H9 (cell line): ENCODE results near the gene ARHGEF1. TPM values are rescaled to one million over a fixed set of nuclear protein-coding genes. Genes with fewer than 3 reads are reported as not detected.

Source experiments
- DNase-seq: peaks from one replicate; pipeline ENCODE4 v3.0.0-alpha.2; 2017
- H2AFZ ChIP-seq: one replicate; pipeline ENCODE4 v1.6.1; 2013; ENCODE audit warnings: mild to moderate bottlenecking, low read length, control low read depth, moderate library complexity
- H2AK5ac ChIP-seq: 2 replicates; pipeline ENCODE4 v1.6.1; 2013; ENCODE audit warnings: low read length, control low read depth, mixed read lengths; ENCODE audit not compliant: insufficient read length
- H2BK120ac ChIP-seq: one replicate; pipeline ENCODE4 v1.6.1; 2013; ENCODE audit warnings: low read depth, mild to moderate bottlenecking, low read length, control low read depth, inconsistent platforms; ENCODE audit not compliant: poor library complexity, severe bottlenecking
- H2BK12ac ChIP-seq: 2 replicates; pipeline ENCODE4 v1.6.1; 2013; ENCODE audit warnings: low read length, control low read depth, mixed read lengths, low read depth; ENCODE audit not compliant: insufficient read length
- H2BK15ac ChIP-seq: 2 replicates; pipeline ENCODE4 v1.6.1; 2013; ENCODE audit warnings: low read depth, low read length, control low read depth
- H2BK20ac ChIP-seq: one replicate; pipeline ENCODE4 v1.6.1; 2013; ENCODE audit warnings: low read depth, mild to moderate bottlenecking, low read length, control low read depth, inconsistent platforms; ENCODE audit not compliant: poor library complexity, severe bottlenecking
- H2BK5ac ChIP-seq: 2 replicates; pipeline ENCODE4 v1.6.1; 2013; ENCODE audit warnings: low read length, control low read depth, mixed read lengths; ENCODE audit not compliant: insufficient read length
- H3K14ac ChIP-seq: 2 replicates; pipeline ENCODE4 v1.6.1; 2013; ENCODE audit warnings: low read length, control low read depth; ENCODE audit not compliant: insufficient read depth
- H3K18ac ChIP-seq: 2 replicates; pipeline ENCODE4 v1.6.1; 2013; ENCODE audit warnings: low read depth, mild to moderate bottlenecking, mixed read lengths, low read length, control low read depth; ENCODE audit not compliant: insufficient read length
- H3K23ac ChIP-seq: 2 replicates; pipeline ENCODE4 v1.6.1; 2013; ENCODE audit warnings: low read length, control low read depth, mixed read lengths, low read depth; ENCODE audit not compliant: insufficient read length
- H3K23me2 ChIP-seq: 2 replicates; pipeline ENCODE4 v1.6.1; 2013; ENCODE audit warnings: low read depth, mild to moderate bottlenecking, mixed read lengths, low read length, control low read depth; ENCODE audit not compliant: insufficient read length, poor library complexity, severe bottlenecking
- H3K27ac ChIP-seq: 2 replicates; pipeline ENCODE4 v1.5.1; 2013; ENCODE audit warnings: low read length, control low read depth, mixed read lengths, low read depth; ENCODE audit not compliant: insufficient read length
- H3K27me3 ChIP-seq: 2 replicates; pipeline ENCODE4 v1.6.1; 2013; ENCODE audit warnings: low read length, control low read depth, inconsistent platforms; ENCODE audit not compliant: insufficient read depth
- H3K4ac ChIP-seq: 2 replicates; pipeline ENCODE4 v1.6.1; 2013; ENCODE audit warnings: low read depth, mild to moderate bottlenecking, control low read depth, inconsistent platforms, low read length, moderate library complexity
- H3K4me1 ChIP-seq: 2 replicates; pipeline ENCODE4 v1.6.1; 2013; ENCODE audit warnings: low read length, control low read depth, inconsistent platforms; ENCODE audit not compliant: insufficient read depth
- H3K4me2 ChIP-seq: 2 replicates; pipeline ENCODE4 v1.6.1; 2013; ENCODE audit warnings: low read length, control low read depth, mixed read lengths; ENCODE audit not compliant: insufficient read length, insufficient read depth
- H3K56ac ChIP-seq: 2 replicates; pipeline ENCODE4 v1.6.1; 2013; ENCODE audit warnings: low read depth, mild to moderate bottlenecking, mixed read lengths, low read length, control low read depth; ENCODE audit not compliant: insufficient read length
- H3K79me1 ChIP-seq: 2 replicates; pipeline ENCODE4 v1.6.1; 2013; ENCODE audit warnings: low read depth, mild to moderate bottlenecking, moderate library complexity, low read length, control low read depth, inconsistent platforms; ENCODE audit not compliant: insufficient read depth, poor library complexity, severe bottlenecking
- H3K79me2 ChIP-seq: 2 replicates; pipeline ENCODE4 v1.6.1; 2013; ENCODE audit warnings: low read length, control low read depth, inconsistent platforms; ENCODE audit not compliant: insufficient read depth
- H3K9ac ChIP-seq: 2 replicates; pipeline ENCODE4 v1.6.1; 2013; ENCODE audit warnings: low read length, control low read depth, mixed read lengths; ENCODE audit not compliant: insufficient read length; ENCODE audit errors: extremely low read depth
- H3K9me3 ChIP-seq: one replicate; pipeline ENCODE4 v1.6.1; 2013; ENCODE audit warnings: low read depth, low read length, inconsistent platforms; ENCODE audit not compliant: control insufficient read depth
- H3T11ph ChIP-seq: one replicate; pipeline ENCODE4 v1.6.1; 2013; ENCODE audit warnings: mild to moderate bottlenecking, low read length, control low read depth, inconsistent platforms
- H4K20me1 ChIP-seq: one replicate; pipeline ENCODE4 v1.6.1; 2013; ENCODE audit not compliant: control insufficient read depth, insufficient read length, insufficient read depth
- H4K5ac ChIP-seq: 2 replicates; pipeline ENCODE4 v1.6.1; 2013; ENCODE audit warnings: low read depth, mild to moderate bottlenecking, mixed read lengths, low read length, control low read depth; ENCODE audit not compliant: insufficient read length
- H4K8ac ChIP-seq: replicated peaks from 2 replicates; pipeline ENCODE4 v1.6.1; 2013; ENCODE audit warnings: low read length, control low read depth, mixed read lengths, low read depth; ENCODE audit not compliant: insufficient read length
- H4K91ac ChIP-seq: 2 replicates; pipeline ENCODE4 v1.6.1; 2013; ENCODE audit warnings: low read depth, mild to moderate bottlenecking, moderate library complexity, mixed read lengths, low read length, control low read depth; ENCODE audit not compliant: insufficient read length
- H3K27ac Mint-ChIP-seq, 3 experiments: 2 replicates in 2 of 3; 3 replicates in 1 of 3; pipeline ENCODE4 v1.8.0; 2020 to 2021; ENCODE audit warnings: mixed read lengths in 3 of 3, mild to moderate bottlenecking in 1 of 3, moderate library complexity in 1 of 3
- H3K27me3 Mint-ChIP-seq: 2 replicates; pipeline ENCODE4 v1.8.0; 2021; ENCODE audit warnings: low read depth, mild to moderate bottlenecking, moderate library complexity, mixed read lengths
- H3K36me3 Mint-ChIP-seq, 3 experiments: 2 replicates in 2 of 3; 3 replicates in 1 of 3; pipeline ENCODE4 v1.8.0; 2020 to 2021; ENCODE audit warnings: low read depth in 3 of 3, mixed read lengths in 3 of 3; ENCODE audit not compliant: insufficient read depth in 1 of 3
- H3K4me1 Mint-ChIP-seq, 2 experiments: 2 replicates each; pipeline ENCODE4 v1.8.0; 2020; ENCODE audit warnings: mixed read lengths in 2 of 2
- H3K4me3 Mint-ChIP-seq, 2 experiments: 2 replicates in 1 of 2; 3 replicates in 1 of 2; pipeline ENCODE4 v1.8.0; 2020 to 2021; ENCODE audit warnings: mild to moderate bottlenecking in 2 of 2, mixed read lengths in 2 of 2, moderate library complexity in 1 of 2
- H3K9me3 Mint-ChIP-seq, 2 experiments: 2 replicates in 1 of 2; 3 replicates in 1 of 2; pipeline ENCODE4 v1.8.0; 2020; ENCODE audit warnings: mild to moderate bottlenecking in 2 of 2, mixed read lengths in 2 of 2, moderate library complexity in 1 of 2
- WGBS: extraction: QIAGEN DNeasy Blood & Tissue Kit; methylation state at CpG from one replicate; pipeline ENCODE4 v1.1.7; 2013; ENCODE audit warnings: missing lambda C conversion rate, low lambda C conversion rate, mixed read lengths; ENCODE audit not compliant: insufficient read length; ENCODE audit errors: extremely low coverage; 5-methylcytosine and 5-hydroxymethylcytosine counted together
- total RNA-seq: library from RNA; stranded (reverse); gene quantifications from 2 replicates; pipeline ENCODE4 v1.2.1, GENCODE V29; 2021
- TF ChIP-seq, protein P1 (sequence below): fragments of 200-600 bp; sonication (generic); conservative IDR thresholded peaks from 3 replicates; pipeline ENCODE4 v1.8.0; 2021; ENCODE audit warnings: antibody characterized with exemption, mild to moderate bottlenecking

ARHGEF1 gene
- total RNA-seq, 1 experiment from 2014 or later, result 50.3 TPM

DNA sequence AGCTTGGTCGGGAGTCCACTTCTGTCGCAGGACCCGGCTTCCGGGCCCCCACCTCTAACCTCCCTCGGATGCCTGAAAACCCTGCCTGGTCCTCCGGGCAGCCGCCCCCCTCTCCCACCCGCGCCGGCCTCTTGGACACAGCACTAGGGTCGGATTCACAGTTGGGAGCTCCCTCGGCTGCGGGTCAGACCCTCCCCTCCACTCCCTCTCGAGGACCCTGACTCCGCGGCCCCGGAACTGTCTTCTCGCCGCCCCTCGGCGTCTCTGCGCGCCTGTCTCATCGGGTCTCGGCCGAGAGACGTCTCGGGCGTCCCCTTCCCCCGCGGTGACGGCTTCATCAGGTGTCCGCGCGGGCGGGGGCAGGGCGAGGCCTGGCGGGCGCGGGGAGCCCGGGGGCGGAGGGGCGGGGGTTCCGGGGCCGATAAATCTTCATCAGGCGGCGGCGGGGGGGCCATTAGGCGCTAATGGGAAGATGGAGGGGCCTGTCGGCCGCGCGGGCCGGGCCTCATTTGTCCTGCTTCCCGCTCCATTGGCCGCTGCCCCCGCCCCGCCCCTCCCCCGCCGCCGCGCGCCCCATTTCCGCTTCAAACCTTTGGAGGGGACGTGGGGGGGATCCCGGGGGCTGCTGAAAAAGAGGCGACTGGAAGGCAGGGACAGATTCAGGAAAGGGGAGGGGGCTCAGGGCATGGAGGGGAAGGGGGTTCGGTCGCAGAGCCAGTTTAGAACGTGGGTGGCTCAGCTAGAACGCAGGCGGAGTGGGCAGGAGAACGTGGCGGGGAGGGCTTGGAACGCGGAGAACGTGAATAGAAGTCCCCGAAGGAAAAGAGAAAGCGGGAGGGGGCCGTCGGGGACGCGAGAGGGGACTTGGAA is 57.1 kb downstream of the ARHGEF1 start:
- no peak overlapping the region for H3K23ac ChIP-seq
- H3K4me1 ChIP-seq, result no peaks in the 10 kb centered on the region
- peaks cover 22% of the 10 kb centered on the region; the same call in 1 of the 2 replicates for H3K27me3 ChIP-seq
- no peak overlapping the region for H2AK5ac ChIP-seq
- no peak overlapping the region for H4K5ac ChIP-seq
- H3K14ac ChIP-seq, result no peak overlapping the region
- no peak overlapping the region for H2BK15ac ChIP-seq
- peaks cover 4% of the 10 kb centered on the region for H3K23me2 ChIP-seq
- no peaks in the 10 kb centered on the region for H3K9me3 ChIP-seq
- WGBS, result no CpG with 5 or more reads among the region's 83 CpGs
- Mint-ChIP-seq H3K36me3 (no peaks in the 10 kb centered on the region; a peak in 1 of 7 replicates), H3K27me3 (peaks cover 52% of the 10 kb centered on the region), H3K4me3 (peak overlapping the region; percentile 67 to 90), H3K4me1 (peaks cover 2 to 15% of the 10 kb centered on the region in 2 experiments; a peak in 3 of 4 replicates), H3K27ac (no peak overlapping the region), H3K9me3 (peaks cover 0 to 3% of the 10 kb centered on the region in 2 experiments; a peak in 2 of 5 replicates)
- no peak overlapping the region for H3K27ac ChIP-seq
- H3K4ac ChIP-seq, result no peak overlapping the region
- no peak overlapping the region for H3K56ac ChIP-seq
- peak overlapping the region; percentile 57 for H3K18ac ChIP-seq
- H3K79me1 ChIP-seq, result no peaks in the 10 kb centered on the region
- H4K8ac ChIP-seq, result no peak overlapping the region
- no peak overlapping the region for H2BK5ac ChIP-seq
- no peak for DNase-seq
- no peak overlapping the region for H2AFZ ChIP-seq
- H2BK12ac ChIP-seq, result no peak overlapping the region
- H3T11ph ChIP-seq, result no peak overlapping the region
- H4K20me1 ChIP-seq, result no peaks in the 10 kb centered on the region
- no peak overlapping the region for H2BK120ac ChIP-seq
- TF ChIP-seq, protein P1, sequence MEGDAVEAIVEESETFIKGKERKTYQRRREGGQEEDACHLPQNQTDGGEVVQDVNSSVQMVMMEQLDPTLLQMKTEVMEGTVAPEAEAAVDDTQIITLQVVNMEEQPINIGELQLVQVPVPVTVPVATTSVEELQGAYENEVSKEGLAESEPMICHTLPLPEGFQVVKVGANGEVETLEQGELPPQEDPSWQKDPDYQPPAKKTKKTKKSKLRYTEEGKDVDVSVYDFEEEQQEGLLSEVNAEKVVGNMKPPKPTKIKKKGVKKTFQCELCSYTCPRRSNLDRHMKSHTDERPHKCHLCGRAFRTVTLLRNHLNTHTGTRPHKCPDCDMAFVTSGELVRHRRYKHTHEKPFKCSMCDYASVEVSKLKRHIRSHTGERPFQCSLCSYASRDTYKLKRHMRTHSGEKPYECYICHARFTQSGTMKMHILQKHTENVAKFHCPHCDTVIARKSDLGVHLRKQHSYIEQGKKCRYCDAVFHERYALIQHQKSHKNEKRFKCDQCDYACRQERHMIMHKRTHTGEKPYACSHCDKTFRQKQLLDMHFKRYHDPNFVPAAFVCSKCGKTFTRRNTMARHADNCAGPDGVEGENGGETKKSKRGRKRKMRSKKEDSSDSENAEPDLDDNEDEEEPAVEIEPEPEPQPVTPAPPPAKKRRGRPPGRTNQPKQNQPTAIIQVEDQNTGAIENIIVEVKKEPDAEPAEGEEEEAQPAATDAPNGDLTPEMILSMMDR, result no peak
- H2BK20ac ChIP-seq, result no peak overlapping the region
- H4K91ac ChIP-seq, result no peak overlapping the region
- H3K9ac ChIP-seq, result no peak overlapping the region
- peak overlapping the region; percentile 70 for H3K4me2 ChIP-seq
- no peaks in the 10 kb centered on the region for H3K79me2 ChIP-seq
